ENCODE data around the gene RIMS4.

DNA sequence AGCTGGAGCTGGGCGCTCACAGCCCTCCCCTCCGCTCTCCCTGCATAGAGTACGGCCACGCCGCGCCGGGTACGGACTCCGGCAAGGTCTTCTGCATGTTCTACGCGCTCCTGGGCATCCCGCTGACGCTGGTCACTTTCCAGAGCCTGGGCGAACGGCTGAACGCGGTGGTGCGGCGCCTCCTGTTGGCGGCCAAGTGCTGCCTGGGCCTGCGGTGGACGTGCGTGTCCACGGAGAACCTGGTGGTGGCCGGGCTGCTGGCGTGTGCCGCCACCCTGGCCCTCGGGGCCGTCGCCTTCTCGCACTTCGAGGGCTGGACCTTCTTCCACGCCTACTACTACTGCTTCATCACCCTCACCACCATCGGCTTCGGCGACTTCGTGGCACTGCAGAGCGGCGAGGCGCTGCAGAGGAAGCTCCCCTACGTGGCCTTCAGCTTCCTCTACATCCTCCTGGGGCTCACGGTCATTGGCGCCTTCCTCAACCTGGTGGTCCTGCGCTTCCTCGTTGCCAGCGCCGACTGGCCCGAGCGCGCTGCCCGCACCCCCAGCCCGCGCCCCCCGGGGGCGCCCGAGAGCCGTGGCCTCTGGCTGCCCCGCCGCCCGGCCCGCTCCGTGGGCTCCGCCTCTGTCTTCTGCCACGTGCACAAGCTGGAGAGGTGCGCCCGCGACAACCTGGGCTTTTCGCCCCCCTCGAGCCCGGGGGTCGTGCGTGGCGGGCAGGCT is 60.1 kb downstream of the RIMS4 start:
- TF ChIP-seq, protein P1, sequence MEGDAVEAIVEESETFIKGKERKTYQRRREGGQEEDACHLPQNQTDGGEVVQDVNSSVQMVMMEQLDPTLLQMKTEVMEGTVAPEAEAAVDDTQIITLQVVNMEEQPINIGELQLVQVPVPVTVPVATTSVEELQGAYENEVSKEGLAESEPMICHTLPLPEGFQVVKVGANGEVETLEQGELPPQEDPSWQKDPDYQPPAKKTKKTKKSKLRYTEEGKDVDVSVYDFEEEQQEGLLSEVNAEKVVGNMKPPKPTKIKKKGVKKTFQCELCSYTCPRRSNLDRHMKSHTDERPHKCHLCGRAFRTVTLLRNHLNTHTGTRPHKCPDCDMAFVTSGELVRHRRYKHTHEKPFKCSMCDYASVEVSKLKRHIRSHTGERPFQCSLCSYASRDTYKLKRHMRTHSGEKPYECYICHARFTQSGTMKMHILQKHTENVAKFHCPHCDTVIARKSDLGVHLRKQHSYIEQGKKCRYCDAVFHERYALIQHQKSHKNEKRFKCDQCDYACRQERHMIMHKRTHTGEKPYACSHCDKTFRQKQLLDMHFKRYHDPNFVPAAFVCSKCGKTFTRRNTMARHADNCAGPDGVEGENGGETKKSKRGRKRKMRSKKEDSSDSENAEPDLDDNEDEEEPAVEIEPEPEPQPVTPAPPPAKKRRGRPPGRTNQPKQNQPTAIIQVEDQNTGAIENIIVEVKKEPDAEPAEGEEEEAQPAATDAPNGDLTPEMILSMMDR (IDR thresholded peaks at IDR 0.05): no peak; the same call in 1 of the 2 replicates
- TF ChIP-seq, protein P2, sequence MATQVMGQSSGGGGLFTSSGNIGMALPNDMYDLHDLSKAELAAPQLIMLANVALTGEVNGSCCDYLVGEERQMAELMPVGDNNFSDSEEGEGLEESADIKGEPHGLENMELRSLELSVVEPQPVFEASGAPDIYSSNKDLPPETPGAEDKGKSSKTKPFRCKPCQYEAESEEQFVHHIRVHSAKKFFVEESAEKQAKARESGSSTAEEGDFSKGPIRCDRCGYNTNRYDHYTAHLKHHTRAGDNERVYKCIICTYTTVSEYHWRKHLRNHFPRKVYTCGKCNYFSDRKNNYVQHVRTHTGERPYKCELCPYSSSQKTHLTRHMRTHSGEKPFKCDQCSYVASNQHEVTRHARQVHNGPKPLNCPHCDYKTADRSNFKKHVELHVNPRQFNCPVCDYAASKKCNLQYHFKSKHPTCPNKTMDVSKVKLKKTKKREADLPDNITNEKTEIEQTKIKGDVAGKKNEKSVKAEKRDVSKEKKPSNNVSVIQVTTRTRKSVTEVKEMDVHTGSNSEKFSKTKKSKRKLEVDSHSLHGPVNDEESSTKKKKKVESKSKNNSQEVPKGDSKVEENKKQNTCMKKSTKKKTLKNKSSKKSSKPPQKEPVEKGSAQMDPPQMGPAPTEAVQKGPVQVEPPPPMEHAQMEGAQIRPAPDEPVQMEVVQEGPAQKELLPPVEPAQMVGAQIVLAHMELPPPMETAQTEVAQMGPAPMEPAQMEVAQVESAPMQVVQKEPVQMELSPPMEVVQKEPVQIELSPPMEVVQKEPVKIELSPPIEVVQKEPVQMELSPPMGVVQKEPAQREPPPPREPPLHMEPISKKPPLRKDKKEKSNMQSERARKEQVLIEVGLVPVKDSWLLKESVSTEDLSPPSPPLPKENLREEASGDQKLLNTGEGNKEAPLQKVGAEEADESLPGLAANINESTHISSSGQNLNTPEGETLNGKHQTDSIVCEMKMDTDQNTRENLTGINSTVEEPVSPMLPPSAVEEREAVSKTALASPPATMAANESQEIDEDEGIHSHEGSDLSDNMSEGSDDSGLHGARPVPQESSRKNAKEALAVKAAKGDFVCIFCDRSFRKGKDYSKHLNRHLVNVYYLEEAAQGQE (IDR thresholded peaks at IDR 0.05; ENCODE audit: insufficient read depth in 1 of 2, low read depth in 2 of 2, low read length in 1 of 2): no peak
- no peak for TF ChIP-seq TCF7L2 (IDR thresholded peaks at IDR 0.05; ENCODE audit: low read depth, low read length)
